Ascending aorta (tissue), 2 donors: ENCODE measurements around the gene ENTPD5. TPM values are rescaled to one million over a fixed set of nuclear protein-coding genes. Genes with fewer than 3 reads are reported as not detected.
"Not testable (repeated sequence)": the region's sequence is repeated elsewhere in the genome, so short reads cannot be mapped to it uniquely, and the experiment has no call there.

Experiments
- DNase-seq, 2 donors: peaks; one replicate each; pipeline ENCODE4 v3.0.0-alpha.2; 2019; ENCODE audit warnings: low spot score in 2 of 2
- H3K27ac ChIP-seq, 2 donors: fragments of 200-600 bp; sonication (generic); one replicate each; pipeline ENCODE4 v1.5.1; 2016 to 2017; ENCODE audit warnings: mild to moderate bottlenecking in 1 of 2
- H3K27me3 ChIP-seq: fragments of 200-600 bp; sonication (generic); one replicate; pipeline ENCODE4 v1.5.1; 2017
- H3K36me3 ChIP-seq, 2 donors: fragments of 200-600 bp; sonication (generic); one replicate each; pipeline ENCODE4 v1.5.1; 2016
- H3K4me1 ChIP-seq, 2 donors: fragments of 200-600 bp; sonication (generic); one replicate each; pipeline ENCODE4 v1.5.1; 2016 to 2017; ENCODE audit warnings: mild to moderate bottlenecking in 1 of 2
- H3K4me3 ChIP-seq, 2 donors: fragments of 200-600 bp; sonication (generic); one replicate each; pipeline ENCODE4 v1.5.1; 2016 to 2017; ENCODE audit warnings: mild to moderate bottlenecking in 1 of 2
- H3K9me3 ChIP-seq, 2 donors: fragments of 200-600 bp; sonication (generic); one replicate each; pipeline ENCODE4 v1.5.1; 2016
- CTCF ChIP-seq, 3 experiments: fragments of 200-600 bp in 2 of 3; fragments of 450-650 bp in 1 of 3; sonication (generic) in 2 of 3; IDR thresholded peaks; one replicate each; pipeline ENCODE4 v1.5.1; 2016 to 2019; ENCODE audit warnings: antibody characterized with exemption in 3 of 3, mild to moderate bottlenecking in 1 of 3, moderate library complexity in 1 of 3
- intact Hi-C: fragments of 100-400 bp; cut with DNase I; formaldehyde crosslinking; loops from one replicate; pipeline ENCODE4 v1.15.1; 2023
- total RNA-seq: library from RNA; depleted of rRNA; stranded (reverse); fragments of >200 nt; gene quantifications from one replicate; pipeline ENCODE4 v1.1.0, GENCODE V29; 2016

ENTPD5 gene
- total RNA-seq, 1 donor from 2014 or later: 2.6 TPM

- TF ChIP-seq CTCF (IDR thresholded peaks at IDR 0.05): no peak
- H3K27ac ChIP-seq: no peak overlapping the region
- intact Hi-C loops: no loop called here
- no peaks in the 10 kb centered on the region for H3K9me3 ChIP-seq
- H3K27me3 ChIP-seq: no peaks in the 10 kb centered on the region
- H3K36me3 ChIP-seq: peaks cover 4 to 25% of the 10 kb centered on the region in 2 donors
- no peaks in the 10 kb centered on the region for H3K4me1 ChIP-seq
- H3K4me3 ChIP-seq: no peak overlapping the region
- DNase-seq: no peak
These were observed 28.0 kb downstream of the ENTPD5 start for GRCh38 chr14:73991092-73991491.

- H3K4me3 ChIP-seq, H3K27ac ChIP-seq, intact Hi-C loops, H3K27me3 ChIP-seq, H3K4me1 ChIP-seq, H3K9me3 ChIP-seq, DNase-seq: not testable (repeated sequence)
- peaks cover 4 to 27% of the 10 kb centered on the region in 2 donors for H3K36me3 ChIP-seq
These were observed 30.4 kb downstream of the ENTPD5 start for GRCh38 chr14:73988656-73989055.

- TF ChIP-seq CTCF (IDR thresholded peaks at IDR 0.05): no peak
- Histone ChIP-seq H3K36me3 (peaks cover 4 to 27% of the 10 kb centered on the region in 2 donors), H3K27me3 (no peaks in the 10 kb centered on the region), H3K9me3 (no peaks in the 10 kb centered on the region), H3K4me3 (no peak overlapping the region), H3K27ac (no peak overlapping the region), H3K4me1 (no peaks in the 10 kb centered on the region)
- intact Hi-C loops: no loop called here
- DNase-seq: no peak
These were observed 31.0 kb downstream of the ENTPD5 start for GRCh38 chr14:73988065-73988464.

- TF ChIP-seq CTCF (IDR thresholded peaks at IDR 0.05): no peak
- H3K4me1 ChIP-seq: no peaks in the 10 kb centered on the region
- no peaks in the 10 kb centered on the region for H3K27me3 ChIP-seq
- intact Hi-C loops: no loop called here
- peaks cover 6 to 16% of the 10 kb centered on the region in 2 donors for H3K36me3 ChIP-seq
- H3K27ac ChIP-seq: no peak overlapping the region
- no peak overlapping the region for H3K4me3 ChIP-seq
- no peaks in the 10 kb centered on the region for H3K9me3 ChIP-seq
- no peak for DNase-seq
These were observed 41.2 kb downstream of the ENTPD5 start for GRCh38 chr14:73977896-73978295.

- Histone ChIP-seq H3K4me3 (no peak overlapping the region), H3K27ac (no peak overlapping the region), H3K27me3 (no peaks in the 10 kb centered on the region), H3K9me3 (no peaks in the 10 kb centered on the region), H3K36me3 (peaks cover 14 to 20% of the 10 kb centered on the region in 2 donors), H3K4me1 (no peaks in the 10 kb centered on the region)
- intact Hi-C loops: no loop called here
- no peak for TF ChIP-seq CTCF (IDR thresholded peaks at IDR 0.05)
- DNase-seq: no peak
These were observed 43.0 kb downstream of the ENTPD5 start for GRCh38 chr14:73976125-73976524.

GRCh38 chr14:73973497-73973896, 45.6 kb downstream of the ENTPD5 start:
- H3K27me3 ChIP-seq: no peaks in the 10 kb centered on the region
- H3K4me1 ChIP-seq: no peaks in the 10 kb centered on the region
- H3K27ac ChIP-seq: no peak overlapping the region
- no peaks in the 10 kb centered on the region for H3K9me3 ChIP-seq
- no peak for TF ChIP-seq CTCF (IDR thresholded peaks at IDR 0.05)
- H3K4me3 ChIP-seq: no peak overlapping the region
- intact Hi-C loops: no loop called here
- H3K36me3 ChIP-seq: peaks cover 24 to 29% of the 10 kb centered on the region in 2 donors
- no peak for DNase-seq
